Panc1 (cell line): ENCODE measurements around the gene MS4A4E. TPM values are rescaled to one million over a fixed set of nuclear protein-coding genes. Genes with fewer than 3 reads are reported as not detected.
"Not testable (repeated sequence)": the region's sequence is repeated elsewhere in the genome, so short reads cannot be mapped to it uniquely, and the experiment has no call there.

ENCODE experiments used
- ATAC-seq: fragments of 200-7000 bp; cut with Tn5 transposase; 2 replicates; pipeline ENCODE4 v1.9.1; 2020; ENCODE audit warnings: mild to moderate bottlenecking, moderate library complexity
- BruUV-seq: library from RNA; stranded (reverse); fragments of 400-500 nt; replicated peaks from 2 replicates; lab custom pipeline; 2021; lab: Mats Ljungman, UMichigan
- CTCF ChIA-PET: fragments of 300-600 bp; sonication (Branson Sonifier 250); formaldehyde crosslinking; loops from one replicate; lab custom pipeline; 2022; ENCODE audit warnings: antibody characterized with exemption; lab: Charles Lee
- POLR2A ChIA-PET: fragments of 300-600 bp; sonication (Branson Sonifier 250); formaldehyde crosslinking; loops from one replicate; lab custom pipeline; 2022; ENCODE audit warnings: antibody characterized with exemption; lab: Charles Lee
- DNase-seq: peaks from one replicate; pipeline ENCODE4 v3.0.0-alpha.2; 2010; ENCODE audit warnings: low read depth, low spot score
- H3K27ac ChIP-seq: 2 replicates; pipeline ENCODE4 v1.5.1; 2011; ENCODE audit warnings: mild to moderate bottlenecking, low read length, inconsistent platforms
- H3K27me3 ChIP-seq: fragments of 200-500 bp; sonication (Bioruptor generic); 2 replicates; pipeline ENCODE4 v1.6.0; 2014; ENCODE audit warnings: low read length, inconsistent platforms; ENCODE audit not compliant: control insufficient read depth, insufficient read depth
- H3K36me3 ChIP-seq: fragments of 200-500 bp; sonication (Bioruptor generic); 2 replicates; pipeline ENCODE4 v1.5.1; 2014; ENCODE audit warnings: inconsistent platforms, mild to moderate bottlenecking, low read length, moderate library complexity; ENCODE audit not compliant: control insufficient read depth, insufficient read depth
- H3K4me1 ChIP-seq: 2 replicates; pipeline ENCODE4 v1.5.1; 2011; ENCODE audit warnings: inconsistent platforms, mild to moderate bottlenecking, low read length, moderate library complexity; ENCODE audit not compliant: control insufficient read depth, insufficient read depth
- H3K4me3 ChIP-seq, 2 experiments: 2 replicates each; pipeline ENCODE4 v1.5.1; 2011 to 2012; ENCODE audit warnings: low read depth in 2 of 2, low read length in 2 of 2, mild to moderate bottlenecking in 2 of 2, inconsistent platforms in 1 of 2, moderate library complexity in 1 of 2
- H3K9me3 ChIP-seq: fragments of 200-500 bp; sonication (Bioruptor generic); 2 replicates; pipeline ENCODE4 v1.5.1; 2014; ENCODE audit warnings: low read depth, mild to moderate bottlenecking, inconsistent platforms, low read length, moderate library complexity; ENCODE audit not compliant: control insufficient read depth, insufficient read depth
- CTCF ChIP-seq: fragments of 450-650 bp; IDR thresholded peaks from 2 replicates; pipeline ENCODE4 v1.5.1; 2017; ENCODE audit warnings: mild to moderate bottlenecking
- POLR2AphosphoS5 ChIP-seq: IDR thresholded peaks from 2 replicates; pipeline ENCODE4 v1.6.1; 2012; ENCODE audit warnings: mild to moderate bottlenecking, low read depth, low read length, moderate library complexity
- SIN3A ChIP-seq: IDR thresholded peaks from 2 replicates; pipeline ENCODE4 v1.6.1; 2012; ENCODE audit warnings: low read depth, mild to moderate bottlenecking, low read length, moderate library complexity, borderline replicate concordance; ENCODE audit not compliant: insufficient read depth
- TCF7L2 ChIP-seq: IDR thresholded peaks from 2 replicates; pipeline ENCODE4 v1.6.1; 2011; ENCODE audit warnings: mild to moderate bottlenecking, low read depth, low read length, inconsistent platforms
- in situ Hi-C: cut with HindIII; loops from 2 replicates; pipeline ENCODE4 v1.10.0; 2016; ENCODE audit warnings: low sequenced_read_pairs, low pct_unique_long_range_greater_than_20kb
- intact Hi-C: fragments of 100-400 bp; cut with micrococcal nuclease; formaldehyde crosslinking; loops from one replicate; pipeline ENCODE4 v1.10.0; 2022; ENCODE audit not compliant: unreplicated experiment
- total RNA-seq: library from RNA; stranded (reverse); gene quantifications from one replicate; pipeline ENCODE4 v1.2.1, GENCODE V29; 2021; ENCODE audit not compliant: unreplicated experiment
- TF ChIP-seq, protein P1 (sequence below), 2 experiments: IDR thresholded peaks; 2 replicates each; pipeline ENCODE4 v1.6.1; 2011 to 2012; ENCODE audit warnings: low read depth in 2 of 2, control low read depth in 1 of 2, low read length in 1 of 2, mild to moderate bottlenecking in 1 of 2, moderate library complexity in 1 of 2; ENCODE audit not compliant: insufficient read depth in 1 of 2

Gene MS4A4E
- total RNA-seq, 1 experiment from 2014 or later: not detected

DNA sequence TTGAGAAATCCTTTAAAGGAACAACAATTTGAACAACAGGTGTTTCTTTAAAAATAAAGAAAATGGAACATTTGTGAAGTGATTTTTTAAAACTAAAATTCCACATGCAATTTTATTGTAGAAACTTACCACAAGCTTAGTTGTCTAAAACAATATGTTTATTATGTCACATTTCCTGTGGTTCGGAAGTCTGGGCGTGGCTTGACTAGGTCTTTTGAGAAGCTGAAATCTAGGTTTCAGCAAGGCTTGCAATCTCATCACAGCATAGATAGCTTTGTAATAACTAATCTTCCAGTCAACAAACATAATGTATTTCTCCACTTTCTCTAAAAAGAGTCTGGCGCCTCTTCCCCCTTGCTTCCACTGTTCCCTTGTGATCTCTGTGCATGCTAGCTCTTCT, 87.0 kb downstream of the MS4A4E start:
- in situ Hi-C loops: no loop called here

DNA sequence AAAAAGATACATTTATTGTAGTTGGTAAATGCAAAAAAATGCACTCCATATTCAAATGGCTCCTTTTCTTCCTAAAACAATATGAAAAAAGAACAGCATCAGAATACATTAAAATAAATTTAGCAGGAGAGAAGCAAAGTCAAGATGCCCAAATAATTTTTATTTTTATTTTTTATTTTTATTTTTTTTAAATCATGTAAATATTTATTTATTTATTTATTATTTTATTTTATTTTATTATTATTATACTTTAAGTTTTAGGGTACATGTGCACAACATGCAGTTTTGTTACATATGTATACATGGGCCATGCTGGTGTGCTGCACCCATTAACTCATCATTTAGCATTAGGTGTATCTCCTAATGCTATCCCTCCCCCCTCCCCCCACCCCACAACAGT, 90.2 kb downstream of the MS4A4E start:
- ATAC-seq, in situ Hi-C loops, POLR2A ChIA-PET: not testable (repeated sequence)

More for the DNA sequence above, 87.0 kb downstream of the MS4A4E start:
- Histone ChIP-seq H3K27ac (no peak overlapping the region), H3K4me3 (no peak overlapping the region), H3K4me1 (no peaks in the 10 kb centered on the region), H3K27me3 (no peaks in the 10 kb centered on the region; the same call in 1 of the 2 replicates), H3K36me3 (no peaks in the 10 kb centered on the region), H3K9me3 (no peaks in the 10 kb centered on the region)
- ATAC-seq (no peak), DNase-seq (no peak)
- BruUV-seq: no TSS peak
- ChIA-PET POLR2A (no interaction called here), CTCF (no interaction called here)
- TF ChIP-seq POLR2AphosphoS5 (no peak), TCF7L2 (no peak), CTCF (no peak), SIN3A (no peak)
- TF ChIP-seq, protein P1, sequence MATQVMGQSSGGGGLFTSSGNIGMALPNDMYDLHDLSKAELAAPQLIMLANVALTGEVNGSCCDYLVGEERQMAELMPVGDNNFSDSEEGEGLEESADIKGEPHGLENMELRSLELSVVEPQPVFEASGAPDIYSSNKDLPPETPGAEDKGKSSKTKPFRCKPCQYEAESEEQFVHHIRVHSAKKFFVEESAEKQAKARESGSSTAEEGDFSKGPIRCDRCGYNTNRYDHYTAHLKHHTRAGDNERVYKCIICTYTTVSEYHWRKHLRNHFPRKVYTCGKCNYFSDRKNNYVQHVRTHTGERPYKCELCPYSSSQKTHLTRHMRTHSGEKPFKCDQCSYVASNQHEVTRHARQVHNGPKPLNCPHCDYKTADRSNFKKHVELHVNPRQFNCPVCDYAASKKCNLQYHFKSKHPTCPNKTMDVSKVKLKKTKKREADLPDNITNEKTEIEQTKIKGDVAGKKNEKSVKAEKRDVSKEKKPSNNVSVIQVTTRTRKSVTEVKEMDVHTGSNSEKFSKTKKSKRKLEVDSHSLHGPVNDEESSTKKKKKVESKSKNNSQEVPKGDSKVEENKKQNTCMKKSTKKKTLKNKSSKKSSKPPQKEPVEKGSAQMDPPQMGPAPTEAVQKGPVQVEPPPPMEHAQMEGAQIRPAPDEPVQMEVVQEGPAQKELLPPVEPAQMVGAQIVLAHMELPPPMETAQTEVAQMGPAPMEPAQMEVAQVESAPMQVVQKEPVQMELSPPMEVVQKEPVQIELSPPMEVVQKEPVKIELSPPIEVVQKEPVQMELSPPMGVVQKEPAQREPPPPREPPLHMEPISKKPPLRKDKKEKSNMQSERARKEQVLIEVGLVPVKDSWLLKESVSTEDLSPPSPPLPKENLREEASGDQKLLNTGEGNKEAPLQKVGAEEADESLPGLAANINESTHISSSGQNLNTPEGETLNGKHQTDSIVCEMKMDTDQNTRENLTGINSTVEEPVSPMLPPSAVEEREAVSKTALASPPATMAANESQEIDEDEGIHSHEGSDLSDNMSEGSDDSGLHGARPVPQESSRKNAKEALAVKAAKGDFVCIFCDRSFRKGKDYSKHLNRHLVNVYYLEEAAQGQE (IDR thresholded peaks at IDR 0.05; ENCODE audit: insufficient read depth in 1 of 2, low read depth in 2 of 2, low read length in 1 of 2): no peak
- intact Hi-C loops: no loop called here

GRCh38 chr11:60150279-60150678, 92.7 kb downstream of the MS4A4E start:
- Histone ChIP-seq H3K36me3 (no peaks in the 10 kb centered on the region), H3K4me1 (no peaks in the 10 kb centered on the region)
- no TSS peak for BruUV-seq

More for the DNA sequence above, 90.2 kb downstream of the MS4A4E start:
- H3K27ac ChIP-seq, DNase-seq, H3K4me3 ChIP-seq, H3K9me3 ChIP-seq, H3K4me1 ChIP-seq, CTCF ChIA-PET, H3K27me3 ChIP-seq, intact Hi-C loops, H3K36me3 ChIP-seq, BruUV-seq: not testable (repeated sequence)

More at GRCh38 chr11:60150279-60150678, 92.7 kb downstream of the MS4A4E start:
- H3K27me3 ChIP-seq: no peaks in the 10 kb centered on the region
- no peak for DNase-seq
- ChIA-PET CTCF (no interaction called here), POLR2A (no interaction called here)
- in situ Hi-C loops: no loop called here
- no peak for ATAC-seq
- intact Hi-C loops: no loop called here
- H3K9me3 ChIP-seq: no peaks in the 10 kb centered on the region
- no peak overlapping the region for H3K4me3 ChIP-seq
- H3K27ac ChIP-seq: no peak overlapping the region
- TF ChIP-seq TCF7L2 (no peak), POLR2AphosphoS5 (no peak), SIN3A (no peak), CTCF (no peak)
- TF ChIP-seq, protein P1 (IDR thresholded peaks at IDR 0.05; ENCODE audit: insufficient read depth in 1 of 2, low read depth in 2 of 2, low read length in 1 of 2): no peak
